HG03097 (cell line): Measurements from ENCODE around the gene CDYL.

Experiments
- ATAC-seq: cut with Tn5 transposase; IDR thresholded peaks from one replicate; pipeline ENCODE4 v1.9.1; 2021; ENCODE audit not compliant: unreplicated experiment, low FRiP score

CDYL gene, protein sequence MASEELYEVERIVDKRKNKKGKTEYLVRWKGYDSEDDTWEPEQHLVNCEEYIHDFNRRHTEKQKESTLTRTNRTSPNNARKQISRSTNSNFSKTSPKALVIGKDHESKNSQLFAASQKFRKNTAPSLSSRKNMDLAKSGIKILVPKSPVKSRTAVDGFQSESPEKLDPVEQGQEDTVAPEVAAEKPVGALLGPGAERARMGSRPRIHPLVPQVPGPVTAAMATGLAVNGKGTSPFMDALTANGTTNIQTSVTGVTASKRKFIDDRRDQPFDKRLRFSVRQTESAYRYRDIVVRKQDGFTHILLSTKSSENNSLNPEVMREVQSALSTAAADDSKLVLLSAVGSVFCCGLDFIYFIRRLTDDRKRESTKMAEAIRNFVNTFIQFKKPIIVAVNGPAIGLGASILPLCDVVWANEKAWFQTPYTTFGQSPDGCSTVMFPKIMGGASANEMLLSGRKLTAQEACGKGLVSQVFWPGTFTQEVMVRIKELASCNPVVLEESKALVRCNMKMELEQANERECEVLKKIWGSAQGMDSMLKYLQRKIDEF

DNA sequence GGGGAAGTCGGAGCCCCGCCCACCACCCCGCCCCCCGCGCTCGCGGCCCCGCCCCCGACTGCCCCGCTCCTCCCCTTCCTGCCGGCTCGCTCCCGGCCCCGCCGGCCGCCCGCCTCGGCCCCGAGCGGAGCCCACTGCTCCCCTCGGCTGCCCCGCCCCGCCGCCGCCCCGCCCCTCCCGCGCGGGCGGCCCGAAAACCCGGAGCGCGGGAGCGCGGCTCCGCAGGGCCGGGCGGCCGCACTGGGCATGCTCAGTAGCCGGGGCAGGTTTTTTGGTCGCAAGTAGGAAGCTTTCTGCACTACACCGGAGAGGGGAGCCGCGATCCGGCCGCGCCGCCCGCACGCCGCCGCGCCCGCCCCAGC, at the start of gene CDYL:
CDYL (plus strand) TSS at position 274 of the 362 bp plus-strand sequence. CDS start 380 bp downstream, outside the sequence.
- ATAC-seq = peak; percentile 62

DNA sequence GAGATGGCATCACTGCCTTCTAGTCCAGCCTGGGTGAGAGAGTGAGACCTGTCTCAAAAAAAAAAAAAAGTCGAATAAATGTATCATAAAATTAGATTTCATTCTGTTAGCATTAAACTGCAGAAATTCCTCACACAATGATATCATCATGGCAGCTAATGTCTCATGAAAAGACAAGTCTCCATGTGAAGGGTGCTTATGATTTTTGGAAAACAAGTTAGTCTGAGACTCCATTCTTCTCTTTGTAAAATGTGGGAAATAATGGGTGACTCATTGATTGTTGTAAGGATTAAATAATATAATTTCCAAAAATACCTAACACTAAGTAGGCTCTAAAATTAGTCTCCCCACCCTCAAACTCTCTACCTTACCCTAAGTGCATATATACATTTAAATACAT, 49.6 kb upstream of the CDYL start:
- no peak for ATAC-seq

DNA sequence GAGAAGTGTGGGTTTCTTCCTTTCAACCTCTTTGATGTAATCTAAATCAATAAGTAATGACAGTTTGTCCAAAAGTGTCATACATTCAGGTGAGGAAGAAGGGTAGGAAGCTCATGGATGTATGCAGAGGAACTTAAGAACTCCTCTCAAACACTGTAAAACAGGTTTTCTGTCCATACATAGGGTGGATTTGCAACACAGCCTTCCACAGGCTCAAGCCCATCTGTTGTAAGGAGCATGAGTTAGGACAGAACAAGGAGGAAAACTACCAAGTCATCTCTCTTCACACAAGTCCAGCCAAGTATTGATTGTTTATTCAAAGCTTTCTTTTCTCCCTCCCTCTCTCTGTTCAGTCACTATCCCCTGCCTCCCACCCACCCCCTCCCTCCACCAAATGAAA, 49.0 kb upstream of the CDYL start:
- no peak for ATAC-seq

DNA sequence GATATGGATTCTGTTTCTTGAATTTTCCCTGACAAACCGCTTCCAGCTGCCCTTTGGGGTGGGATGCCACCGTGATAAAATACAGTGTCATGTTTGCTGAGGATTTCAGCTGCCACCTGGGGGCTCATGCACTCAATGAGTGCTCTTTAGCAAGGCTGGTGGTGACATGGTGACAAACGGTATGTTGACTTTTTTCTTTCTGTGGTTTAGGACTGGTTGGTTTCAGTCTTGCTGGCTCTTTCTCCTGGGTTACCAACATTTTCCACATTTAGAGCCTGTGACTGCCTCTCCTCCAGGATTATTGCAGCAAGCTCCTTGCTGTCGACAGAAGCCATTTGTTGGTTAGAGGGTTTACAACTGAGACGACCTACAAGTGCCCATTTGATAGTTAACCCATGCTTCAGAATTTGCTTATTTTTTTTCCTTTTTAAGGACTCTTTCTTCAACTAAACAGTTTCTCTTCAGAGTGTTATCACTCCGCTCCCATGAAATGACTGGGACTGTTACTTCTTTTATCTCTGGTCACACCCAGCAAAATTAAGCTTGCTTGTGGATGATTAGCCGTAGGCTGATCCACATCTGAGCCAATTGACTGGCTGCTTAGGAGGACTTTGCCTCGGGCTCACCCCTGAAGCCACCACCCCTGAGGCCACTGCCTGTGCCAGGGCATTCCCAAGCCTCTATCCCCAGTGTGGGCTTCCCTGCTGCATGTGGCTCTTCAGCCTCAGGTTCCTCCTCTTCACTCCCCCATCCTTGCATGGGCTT, 48.4 kb upstream of the CDYL start:
- ATAC-seq = no peak

DNA sequence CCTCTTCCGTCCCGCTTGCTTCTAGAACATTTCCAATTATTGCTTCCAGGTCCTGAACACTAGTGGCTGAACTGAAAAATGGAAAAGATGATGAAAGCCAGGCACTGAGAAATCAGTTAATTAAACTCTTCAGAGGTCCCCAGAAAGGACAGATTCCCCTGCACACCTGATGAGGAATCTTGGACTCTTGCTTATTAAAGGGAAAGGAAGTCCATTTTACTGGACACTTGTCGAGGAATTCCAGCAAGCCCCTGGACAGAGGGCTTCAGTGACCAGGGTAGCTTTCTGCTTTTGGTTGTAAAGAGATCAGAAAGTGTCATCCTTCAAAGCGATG, 47.8 kb upstream of the CDYL start:
- no peak for ATAC-seq

DNA sequence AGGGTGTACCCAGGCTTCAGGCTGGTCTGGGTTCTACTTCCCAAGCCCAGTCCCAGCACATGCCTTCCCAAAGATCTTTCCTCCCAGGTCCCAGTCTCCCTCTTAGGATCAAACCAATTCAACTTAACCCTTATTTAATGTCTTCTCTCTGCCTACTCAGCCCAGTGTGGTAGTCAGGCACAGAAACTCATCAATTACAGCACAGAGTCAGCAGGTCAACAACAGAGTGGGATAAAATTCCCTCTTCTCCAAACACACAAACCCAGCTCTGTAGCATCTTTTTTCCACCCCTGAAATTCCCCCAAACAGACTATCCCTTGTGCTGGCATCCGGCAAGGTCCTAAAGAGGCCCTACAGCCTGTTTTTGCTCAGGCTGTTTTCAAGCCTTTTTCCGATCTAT, 47.3 kb upstream of the CDYL start:
- ATAC-seq = no peak

DNA sequence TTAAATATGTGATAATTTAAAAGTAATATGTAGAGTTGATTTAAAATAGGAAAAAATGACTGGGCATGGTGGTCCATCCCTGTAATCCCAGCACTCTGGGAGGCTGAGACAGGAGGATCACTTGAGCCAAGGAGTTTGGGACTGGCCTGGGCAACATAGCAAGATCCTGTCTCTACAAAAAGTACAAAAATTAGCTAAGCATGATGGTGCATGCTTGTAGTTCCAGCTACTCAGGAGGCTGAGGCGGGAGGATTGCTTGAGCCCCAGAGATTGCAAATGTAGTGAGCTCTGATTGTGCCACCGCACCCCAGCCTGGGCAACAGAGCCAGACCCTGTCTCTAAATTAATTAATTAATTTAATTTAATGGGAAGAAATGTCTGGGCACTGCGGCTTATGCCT, 44.2 kb upstream of the CDYL start:
- ATAC-seq = no peak

DNA sequence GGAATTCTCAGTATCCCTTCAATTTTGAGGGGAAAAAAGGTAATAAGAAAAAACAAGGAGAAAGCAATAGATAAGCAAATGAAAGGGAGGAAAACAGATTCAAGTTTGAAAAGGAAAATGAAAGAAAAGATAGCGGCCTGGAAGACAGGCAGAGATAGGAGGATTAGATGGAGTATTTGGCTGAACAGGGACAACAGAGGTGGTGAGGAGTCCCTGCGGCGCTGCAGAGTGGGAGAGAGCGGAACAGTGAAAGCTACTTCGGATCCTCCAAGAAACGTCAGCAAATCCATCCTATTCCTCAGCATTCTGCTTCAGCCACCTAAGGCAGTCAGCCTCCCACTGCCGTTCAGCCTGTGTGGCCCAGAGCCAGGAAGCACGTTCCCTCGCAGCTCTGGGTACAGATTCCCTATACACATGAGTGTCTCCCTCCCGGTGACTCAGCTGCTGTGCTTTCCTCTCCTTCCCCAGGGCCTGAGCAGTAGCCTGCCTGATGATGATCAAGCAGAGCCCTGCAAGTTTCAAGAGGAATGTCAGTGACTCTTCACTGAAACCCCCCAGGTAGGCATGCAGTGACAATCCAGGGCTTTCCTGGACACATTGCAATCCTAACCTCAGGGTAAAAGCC, 43.4 kb upstream of the CDYL start:
- no peak for ATAC-seq

DNA sequence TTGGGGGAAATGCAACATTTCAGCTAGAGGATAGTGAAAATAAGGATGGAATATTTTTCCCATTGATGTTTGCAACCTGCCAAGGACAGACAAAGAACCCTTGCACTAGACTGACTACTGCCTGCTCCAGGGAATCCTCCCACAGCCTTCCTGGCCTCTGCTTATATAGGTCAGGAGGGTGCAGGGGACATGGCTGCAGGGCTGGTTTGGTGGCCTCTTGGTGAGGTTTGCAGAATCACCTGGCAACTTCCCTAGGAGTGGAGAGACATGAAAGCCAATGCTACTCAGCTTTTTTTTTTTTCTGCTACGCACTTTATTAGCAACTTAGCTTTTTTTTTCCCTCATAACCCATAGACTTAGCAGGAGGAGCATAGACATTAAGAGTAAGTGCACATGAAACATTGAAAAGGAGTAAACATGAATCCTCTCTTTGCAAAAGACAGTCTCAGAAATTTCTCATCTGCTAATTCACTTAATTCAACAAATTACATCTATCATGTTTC, 39.8 kb upstream of the CDYL start:
- ATAC-seq = no peak

DNA sequence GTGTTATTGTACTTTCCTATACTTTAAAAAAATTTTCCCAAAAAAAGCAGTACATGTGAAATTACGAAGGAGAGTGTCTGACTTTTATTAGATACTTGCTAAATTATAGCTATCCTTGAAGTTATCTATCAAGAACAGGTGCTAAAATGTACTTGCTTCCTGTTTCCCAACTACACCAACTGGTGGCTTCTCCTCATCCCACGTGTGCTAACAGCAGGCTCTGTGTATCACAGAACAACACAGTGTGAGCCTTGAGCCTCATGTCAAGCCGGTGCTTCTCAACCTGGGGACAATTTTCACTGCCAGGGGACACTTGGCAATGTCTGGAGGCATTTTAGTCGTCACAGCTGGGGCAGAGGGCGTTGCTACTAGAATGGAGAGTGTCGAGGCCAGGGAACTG, 36.2 kb upstream of the CDYL start:
- ATAC-seq = no peak

DNA sequence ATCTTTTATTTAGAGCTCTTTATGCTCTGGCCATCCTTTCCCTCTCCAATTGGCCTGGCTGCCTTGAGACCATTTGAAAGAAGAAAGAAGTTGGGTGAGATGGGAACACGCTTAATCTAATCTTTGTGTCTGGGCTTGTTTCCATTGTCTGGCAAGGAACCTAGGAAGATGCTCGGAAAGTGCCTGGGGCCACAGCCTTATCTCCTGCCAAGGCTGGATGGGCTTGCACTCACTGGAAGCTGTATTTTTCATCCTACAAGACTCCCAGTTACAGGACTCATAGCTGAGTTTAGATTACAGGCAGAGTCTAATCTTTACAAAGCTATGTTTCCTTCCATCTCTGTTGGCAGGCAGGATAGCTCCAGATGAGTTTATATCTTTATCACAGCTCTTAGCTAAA, 33.1 kb upstream of the CDYL start:
- no peak for ATAC-seq

DNA sequence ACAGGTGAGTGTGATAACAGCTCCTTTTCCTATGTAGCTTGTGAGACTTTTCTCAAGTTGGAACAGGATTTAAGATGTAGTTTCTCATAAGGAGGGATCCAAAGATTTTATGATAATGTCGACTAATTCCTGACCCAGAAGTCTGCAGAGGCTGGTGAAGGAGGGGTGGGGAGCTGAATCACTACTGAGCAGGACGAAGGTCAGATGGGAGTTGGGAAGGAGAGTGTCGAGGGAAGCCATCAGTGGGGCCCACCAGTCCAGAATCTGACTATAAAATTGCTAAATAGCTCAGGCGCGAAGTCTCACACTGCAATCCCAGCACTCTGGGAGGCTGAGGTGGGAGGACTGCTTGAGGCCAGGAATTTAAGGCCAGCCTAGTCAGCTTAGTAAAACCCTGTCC, 32.3 kb upstream of the CDYL start:
- no peak for ATAC-seq

DNA sequence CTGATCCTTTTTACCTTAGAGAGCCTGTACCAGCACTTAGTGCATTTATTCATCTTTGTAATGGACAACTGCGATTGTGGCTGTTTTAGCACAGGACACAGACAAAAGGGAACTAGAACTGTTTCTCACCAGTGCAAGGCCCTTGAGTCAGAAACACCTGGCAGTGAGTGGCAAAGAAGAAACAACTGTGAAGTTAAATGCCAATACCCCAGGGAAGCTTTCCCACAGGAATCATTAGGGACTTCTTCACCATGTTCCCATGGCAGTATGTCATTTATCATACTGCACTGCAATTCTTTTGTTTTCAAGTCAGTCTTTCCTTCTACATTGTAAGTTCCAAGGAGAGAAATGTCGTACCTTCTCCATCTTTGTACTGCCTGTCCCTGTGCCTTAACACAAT, 28.6 kb upstream of the CDYL start:
- no peak for ATAC-seq

DNA sequence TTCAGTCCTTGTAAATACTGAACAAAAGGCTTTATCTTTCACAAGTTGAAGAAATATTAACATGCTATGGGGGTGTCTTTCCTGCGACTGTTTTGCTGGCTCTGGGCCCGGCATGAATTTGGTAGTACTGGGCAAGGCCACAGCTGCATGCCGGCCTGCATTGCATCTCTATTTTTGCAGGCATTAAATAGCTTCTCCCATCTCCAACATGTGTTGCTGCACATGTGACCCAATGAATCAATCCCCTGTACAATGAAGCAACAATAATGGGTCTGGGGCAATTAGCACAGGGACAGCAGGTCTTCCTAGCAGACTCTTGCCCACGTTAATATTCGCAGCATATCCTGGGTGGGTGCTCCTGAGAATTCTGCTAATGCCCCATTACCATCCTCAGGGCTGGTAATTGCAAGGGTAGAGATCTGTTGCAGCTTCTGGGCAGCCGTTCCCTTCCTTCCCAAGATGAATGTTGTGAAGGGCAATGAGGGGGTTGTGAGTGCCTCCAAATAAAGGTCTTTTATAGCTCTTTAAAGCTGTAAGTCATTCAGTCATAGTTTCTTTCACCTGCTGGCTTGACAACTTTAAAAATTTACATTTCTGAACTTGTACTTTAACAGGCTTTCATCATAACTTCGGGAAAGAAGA, 24.3 kb upstream of the CDYL start:
- no peak for ATAC-seq

DNA sequence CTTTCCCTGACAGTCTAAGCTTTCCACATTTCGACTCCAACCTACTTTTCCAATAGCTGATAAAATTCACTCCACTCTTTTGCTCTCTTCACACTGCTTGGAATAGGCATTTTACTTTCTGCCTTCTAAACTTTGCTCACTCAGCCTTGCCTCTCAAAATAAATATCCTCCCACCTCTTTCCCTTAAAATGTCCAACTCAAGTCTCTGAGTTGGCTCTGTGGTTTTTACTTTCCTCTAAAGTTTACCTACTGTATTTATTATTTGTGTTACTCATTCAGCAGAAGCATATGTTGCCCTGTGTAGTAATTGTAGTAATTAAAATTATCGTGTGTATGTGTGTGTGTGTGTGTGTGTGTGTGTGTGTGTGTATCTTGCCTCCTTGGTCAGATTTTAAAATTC, 20.0 kb upstream of the CDYL start:
- ATAC-seq = no peak

DNA sequence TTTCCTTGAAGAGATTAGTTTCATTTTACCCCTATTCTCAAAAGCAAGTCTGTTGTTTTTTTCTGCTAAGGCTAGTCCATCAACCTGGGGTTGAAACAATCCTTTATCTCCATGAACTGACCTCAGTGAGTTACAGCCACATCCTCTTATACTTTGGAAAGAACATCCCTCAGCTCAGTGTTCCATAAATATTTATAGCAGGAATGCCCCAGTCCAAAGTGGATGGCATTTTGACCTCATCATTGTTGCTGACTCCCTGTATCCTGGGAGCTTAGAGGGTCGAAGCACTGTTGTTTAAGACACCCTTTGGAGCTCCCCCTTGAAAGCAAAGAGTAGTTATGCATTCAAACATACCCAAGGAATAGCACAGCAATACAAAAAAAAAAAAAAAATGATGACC, 16.2 kb upstream of the CDYL start:
- no peak for ATAC-seq

DNA sequence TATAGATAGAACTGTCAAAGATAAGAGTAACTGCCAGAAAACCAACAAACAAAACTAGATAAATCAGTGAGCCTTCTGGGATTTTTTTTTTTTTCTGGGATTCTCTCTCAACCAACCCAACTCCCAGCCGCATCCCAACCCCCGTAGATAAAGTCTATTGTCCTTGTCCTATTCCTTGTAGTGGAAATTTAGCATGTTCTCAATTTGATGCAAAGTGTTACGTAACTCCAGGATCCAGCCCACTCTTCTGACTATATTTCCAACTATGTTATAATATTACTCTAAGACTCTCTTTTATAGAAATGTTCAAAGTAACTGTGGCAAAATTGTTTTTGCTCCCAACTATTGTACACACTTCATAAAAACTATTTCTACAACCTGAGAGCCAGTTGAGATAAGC, 15.4 kb upstream of the CDYL start:
- ATAC-seq = no peak

DNA sequence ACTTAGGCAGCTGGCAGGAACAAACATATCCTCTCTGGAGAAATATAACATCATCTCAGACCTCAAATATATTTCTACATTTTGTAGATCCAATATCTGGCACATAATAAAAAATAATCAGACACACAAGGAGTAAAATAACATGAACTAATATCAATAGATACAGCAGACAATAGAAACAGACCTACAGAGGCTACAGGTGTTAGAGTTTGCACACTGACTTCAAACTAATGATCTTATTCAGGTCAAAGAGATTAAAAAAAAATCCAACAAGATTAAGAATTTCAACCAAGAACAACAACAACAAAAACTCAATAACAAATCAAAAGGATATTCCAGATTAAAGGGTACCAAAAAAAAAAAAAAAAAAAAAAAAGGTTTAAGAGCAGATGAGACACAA, 13.9 kb upstream of the CDYL start:
- no peak for ATAC-seq

DNA sequence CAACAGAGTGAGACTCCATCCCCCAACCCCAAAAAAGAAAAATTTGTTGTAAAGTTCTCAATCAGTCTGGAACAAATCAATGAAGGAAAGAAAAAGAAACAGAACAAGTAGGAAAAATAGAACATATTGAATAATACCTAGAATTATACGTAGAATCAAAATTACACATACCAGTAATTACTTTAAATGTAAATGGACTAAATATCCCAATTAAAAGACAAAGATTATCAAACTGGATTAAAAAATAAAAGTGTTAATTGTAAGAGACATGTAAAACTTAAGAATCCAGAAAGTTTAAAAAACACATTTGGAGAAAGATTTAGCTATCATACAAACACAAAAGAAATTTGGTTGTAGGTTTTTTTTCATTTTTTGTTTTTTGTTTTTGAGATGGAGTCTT, 12.3 kb upstream of the CDYL start:
- no peak for ATAC-seq

DNA sequence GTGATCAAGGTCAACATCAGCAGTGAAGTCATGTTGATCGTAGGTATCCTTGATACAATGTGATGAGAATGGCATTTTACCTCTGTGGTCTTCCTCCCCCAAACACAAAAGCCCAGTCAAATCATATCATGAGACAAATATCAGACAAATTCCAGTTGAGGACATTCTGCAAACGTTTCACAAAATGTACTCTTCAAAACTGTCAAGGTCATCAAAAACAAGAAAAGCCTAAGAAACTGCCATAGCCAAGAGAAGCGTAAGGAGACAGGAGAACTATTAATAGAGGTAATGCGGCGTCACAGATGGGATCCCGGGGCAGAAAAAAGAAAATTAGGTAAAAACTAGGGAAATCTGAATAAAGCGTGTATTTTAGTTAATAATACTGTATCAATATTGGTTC, 7.4 kb upstream of the CDYL start:
- no peak for ATAC-seq

DNA sequence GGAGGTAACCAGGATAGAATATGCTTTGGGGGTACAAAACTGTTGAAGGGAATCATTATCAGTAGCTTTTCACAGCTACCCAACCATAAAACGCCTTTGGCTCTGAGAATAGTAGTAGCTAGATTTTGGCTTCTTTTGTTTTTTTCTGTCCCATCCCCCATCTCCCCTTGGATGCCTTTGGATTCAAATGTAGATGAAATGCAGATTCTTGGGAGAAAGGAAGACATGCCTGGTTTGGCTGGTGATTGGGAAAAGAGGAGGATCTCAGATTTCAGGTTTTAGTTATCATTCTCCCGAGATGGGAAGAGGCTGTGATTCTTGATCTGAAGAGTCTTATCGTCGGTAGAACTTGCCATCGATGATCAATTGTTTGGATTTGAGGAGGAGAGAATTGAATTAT, 3.5 kb upstream of the CDYL start:
- no peak for ATAC-seq
